Transverse colon (tissue), 4 donors: ENCODE measurements around the gene CLEC12A. TPM values are rescaled to one million over a fixed set of nuclear protein-coding genes. Genes with fewer than 3 reads are reported as not detected.

ENCODE experiments used
- DNase-seq: peaks from one replicate; pipeline ENCODE4 v3.0.0-alpha.2; 2019
- H3K27ac ChIP-seq, 4 donors: fragments of 200-600 bp; sonication (generic); 2 replicates each; pipeline ENCODE4 v1.5.1; 2016 to 2018; ENCODE audit warnings: inconsistent platforms in 4 of 4
- H3K27me3 ChIP-seq: fragments of 200-600 bp; sonication (generic); 2 replicates; pipeline ENCODE4 v1.5.1; 2017; ENCODE audit warnings: inconsistent platforms
- H3K36me3 ChIP-seq, 4 donors: fragments of 200-600 bp; sonication (generic); 2 replicates each; pipeline ENCODE4 v1.5.1; 2017 to 2019; ENCODE audit warnings: inconsistent platforms in 4 of 4
- H3K4me1 ChIP-seq, 4 donors: fragments of 200-600 bp; sonication (generic); 2 replicates each; pipeline ENCODE4 v1.5.1; 2017 to 2020; ENCODE audit warnings: inconsistent platforms in 4 of 4
- H3K4me3 ChIP-seq, 4 donors: fragments of 200-600 bp; sonication (generic); 1 replicate in 1 of 4; 2 replicates in 3 of 4; pipeline versions ENCODE4 v1.5.1 to v1.6.1; 2017 to 2019; ENCODE audit warnings: inconsistent platforms in 4 of 4
- H3K9me3 ChIP-seq, 2 donors: fragments of 200-600 bp; sonication (generic); 2 replicates each; pipeline ENCODE4 v1.5.1; 2017 to 2019; ENCODE audit warnings: inconsistent platforms in 2 of 2
- CTCF ChIP-seq, 5 experiments: fragments of 200-600 bp in 3 of 5; fragments of 450-650 bp in 2 of 5; sonication (generic) in 3 of 5; IDR thresholded peaks; 1 replicate in 2 of 5; 2 replicates in 3 of 5; pipeline ENCODE4 v1.5.1; 2016 to 2017; ENCODE audit warnings: antibody characterized with exemption in 5 of 5, inconsistent platforms in 3 of 5, mild to moderate bottlenecking in 2 of 5, moderate library complexity in 1 of 5
- EP300 ChIP-seq: sonication (generic); formaldehyde crosslinking; IDR thresholded peaks from one replicate; pipeline ENCODE4 v1.6.1; 2017; ENCODE audit warnings: antibody characterized with exemption, low read depth
- POLR2A ChIP-seq: fragments of 450-650 bp; IDR thresholded peaks from one replicate; pipeline ENCODE4 v1.6.1; 2016; ENCODE audit warnings: antibody characterized with exemption, mild to moderate bottlenecking, moderate library complexity
- POLR2AphosphoS5 ChIP-seq, 3 donors: sonication (generic); formaldehyde crosslinking; IDR thresholded peaks; one replicate each; pipeline ENCODE4 v1.6.1; 2016; ENCODE audit warnings: antibody characterized with exemption in 3 of 3
- WGBS, 2 donors: methylation state at CpG; one replicate each; pipeline ENCODE4 v1.1.5; 2018; ENCODE audit warnings: low coverage in 1 of 2; 5-methylcytosine and 5-hydroxymethylcytosine counted together
- in situ Hi-C, 4 donors: fragments of 200-750 bp; cut with MboI; loops; one replicate each; pipeline versions ENCODE4 v1.15.0 to v1.15.1; 2017; ENCODE audit warnings: low sequenced_read_pairs in 3 of 4, low pct_ligation_motif_present in 1 of 4, low pct_unique_long_range_greater_than_20kb in 1 of 4
- intact Hi-C: fragments of 100-400 bp; cut with DNase I; formaldehyde crosslinking; loops from one replicate; pipeline ENCODE4 v1.15.1; 2023; ENCODE audit warnings: low total_unique reads
- total RNA-seq, 4 donors: library from RNA; depleted of rRNA; stranded (reverse); fragments of >200 nt; gene quantifications; one replicate each; pipeline ENCODE4 v1.1.0, GENCODE V29; 2016

CLEC12A gene
- total RNA-seq, 4 donors from 2014 or later, result 0.27 to 1.4 TPM; not detected in 2

DNA sequence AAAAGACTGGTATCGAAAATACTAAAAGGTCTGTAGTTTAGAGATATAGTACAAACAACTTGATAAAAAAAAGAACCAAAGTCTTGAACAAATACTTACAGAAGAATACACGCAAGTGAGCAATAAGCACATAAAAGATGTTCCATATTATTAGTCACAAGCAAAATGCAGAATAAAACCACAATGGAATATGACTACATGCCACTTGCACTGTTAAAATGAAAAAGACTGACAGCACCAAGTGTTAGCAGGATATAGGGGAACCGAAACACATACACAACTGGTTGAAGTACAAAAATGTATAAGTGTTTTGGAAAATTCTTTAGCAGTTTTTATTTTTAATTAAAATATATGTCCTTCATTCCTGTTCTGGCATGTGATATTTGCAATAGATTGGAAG, 42.6 kb upstream of the CLEC12A start:
- H3K9me3 ChIP-seq, result no peaks in the 10 kb centered on the region
- 84 to 85% methylated on average over 3 of the region's 3 CpGs for WGBS, 2 donors
- no peak for TF ChIP-seq EP300
- no peak for TF ChIP-seq CTCF (IDR thresholded peaks at IDR 0.05)
- TF ChIP-seq POLR2AphosphoS5 (IDR thresholded peaks at IDR 0.05), result no peak
- no peak for TF ChIP-seq POLR2A
- no peaks in the 10 kb centered on the region for H3K36me3 ChIP-seq
- no peak overlapping the region for H3K4me3 ChIP-seq
- no peaks in the 10 kb centered on the region for H3K27me3 ChIP-seq
- in situ Hi-C loops, result loop anchor here (5.0 to 10.0 kb wide), 4 partner anchors 111 to 184 kb away; no protein-coding TSS in a partner anchor
- DNase-seq, result no peak
- H3K27ac ChIP-seq, result no peak overlapping the region
- H3K4me1 ChIP-seq, result peaks cover 0 to 17% (median 0%) of the 10 kb centered on the region in 4 donors
- intact Hi-C loops, result loop anchor here (5.0 kb wide), 1 partner anchor 181 kb away; no protein-coding TSS in a partner anchor

DNA sequence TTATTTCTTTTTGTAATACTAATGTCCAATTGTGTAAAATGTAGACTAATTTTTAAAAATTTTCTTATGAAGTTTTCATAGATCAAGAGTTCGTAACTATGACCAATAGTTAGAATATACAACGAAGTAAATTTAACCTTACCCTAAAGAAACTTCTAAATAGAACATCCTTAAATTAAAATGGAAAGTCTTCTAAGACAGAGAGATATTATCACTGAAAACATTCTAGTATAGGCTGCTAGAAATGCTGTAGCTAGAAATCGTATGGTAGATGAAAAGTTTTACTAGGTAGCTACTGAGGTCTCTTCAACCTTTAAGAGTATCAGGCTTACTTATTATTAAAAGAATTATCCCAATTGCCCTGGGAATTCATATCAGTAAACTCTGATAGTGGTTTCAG, 40.0 kb upstream of the CLEC12A start:
- intact Hi-C loops, result no loop called here
- in situ Hi-C loops, result no loop called here
- 72 to 83% methylated on average over 3 of the region's 3 CpGs for WGBS, 2 donors
- Histone ChIP-seq H3K9me3 (no peaks in the 10 kb centered on the region), H3K4me1 (peaks cover 0 to 13% (median 0%) of the 10 kb centered on the region in 4 donors), H3K4me3 (no peak overlapping the region), H3K36me3 (no peaks in the 10 kb centered on the region), H3K27ac (no peak overlapping the region), H3K27me3 (no peaks in the 10 kb centered on the region)
- TF ChIP-seq POLR2AphosphoS5 (IDR thresholded peaks at IDR 0.05) (no peak), CTCF (IDR thresholded peaks at IDR 0.05) (no peak), POLR2A (no peak), EP300 (no peak)
- no peak for DNase-seq

GRCh38 chr12:9932270-9932669, 38.9 kb upstream of the CLEC12A start, which contains the start of gene CLEC2A:
Gene CLEC2A, minus strand, starts transcription at chr12:9932370. Its CDS starts 41 bp downstream, at chr12:9932329.
- intact Hi-C loops, result no loop called here
- Histone ChIP-seq H3K27ac (peak within 1 kb of the TSS in 2 of 4 donors; percentile 12 to 34), H3K4me1 (peaks cover 0 to 13% (median 0%) of the 10 kb centered on the region in 4 donors), H3K36me3 (no peaks in the 10 kb centered on the region), H3K27me3 (no peaks in the 10 kb centered on the region), H3K4me3 (no peak within 1 kb of the TSS), H3K9me3 (no peaks in the 10 kb centered on the region)
- in situ Hi-C loops, result no loop called here
- DNase-seq, result no peak
- WGBS, 2 donors, result 65 to 81% methylated on average over 6 of the region's 6 CpGs
- no peak for TF ChIP-seq POLR2AphosphoS5 (IDR thresholded peaks at IDR 0.05)
- no peak for TF ChIP-seq EP300
- TF ChIP-seq POLR2A, result no peak
- no peak for TF ChIP-seq CTCF (IDR thresholded peaks at IDR 0.05)

DNA sequence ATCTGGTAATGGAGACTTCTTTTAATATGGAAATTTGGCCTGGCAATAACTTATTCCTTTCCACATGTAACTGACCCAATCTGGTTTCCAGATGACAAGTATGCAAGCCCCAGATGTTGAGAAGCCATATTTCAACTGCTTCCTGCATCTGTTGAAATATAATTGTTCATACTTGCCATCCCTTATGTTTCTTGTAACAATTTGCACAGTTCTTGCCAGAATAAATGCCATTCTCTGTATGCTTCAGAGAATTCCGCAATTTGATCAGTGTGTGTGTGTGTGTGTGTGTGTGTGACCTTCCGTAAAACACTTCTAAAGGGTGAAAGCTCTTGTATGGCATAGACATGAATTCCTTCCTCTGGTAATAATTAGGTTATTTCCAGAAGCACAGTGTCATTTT, 37.3 kb upstream of the CLEC12A start:
- Histone ChIP-seq H3K4me3 (no peak overlapping the region), H3K9me3 (no peaks in the 10 kb centered on the region), H3K27ac (no peak overlapping the region), H3K36me3 (no peaks in the 10 kb centered on the region), H3K27me3 (no peaks in the 10 kb centered on the region), H3K4me1 (peaks cover 0 to 13% (median 0%) of the 10 kb centered on the region in 4 donors)
- in situ Hi-C loops, result no loop called here
- intact Hi-C loops, result no loop called here
- TF ChIP-seq POLR2A, result no peak
- no peak for TF ChIP-seq EP300
- TF ChIP-seq CTCF (IDR thresholded peaks at IDR 0.05), result no peak
- TF ChIP-seq POLR2AphosphoS5 (IDR thresholded peaks at IDR 0.05), result no peak
- WGBS, 2 donors, result 68% methylated on average over 2 of the region's 2 CpGs; no CpG with 5 or more reads in 1 of the 2 donors
- DNase-seq, result no peak
